ENCODE results near the gene PTPRN2.

PTPRN2 gene

GRCh38 chr7:158546214-158546613 lies 41.4 kb downstream of the PTPRN2 start:
- Histone ChIP-seq H3K79me1 (ENCODE audit: low read length) (no peaks in the 10 kb centered on the region), H4K8ac (ENCODE audit: low read depth, low read length) (no peak overlapping the region), H2BK120ac (ENCODE audit: low read depth, low read length) (no peak overlapping the region), H3K4me3 (ENCODE audit: low read length) (no peak overlapping the region), H3K27ac (ENCODE audit: low read depth, low read length) (no peak overlapping the region), H3K4ac (ENCODE audit: low read depth, low read length) (no peak overlapping the region), H3K36me3 (ENCODE audit: control insufficient read depth, insufficient read depth, low read length) (no peaks in the 10 kb centered on the region), H3K27me3 (ENCODE audit: insufficient read depth, low read length, poor library complexity) (no peaks in the 10 kb centered on the region), H3K79me2 (ENCODE audit: control insufficient read depth, insufficient read depth, low read length) (no peaks in the 10 kb centered on the region), H3K18ac (ENCODE audit: low read length) (no peak overlapping the region), H3K23ac (ENCODE audit: low read length) (no peak overlapping the region), H4K5ac (ENCODE audit: low read length) (no peak overlapping the region), H2BK5ac (ENCODE audit: low read length) (no peak overlapping the region), H3K4me2 (ENCODE audit: low read length) (no peak overlapping the region), H2BK15ac (replicated peaks; ENCODE audit: low read depth) (no peak overlapping the region), H3K4me1 (ENCODE audit: control insufficient read depth, low read depth, low read length) (no peaks in the 10 kb centered on the region), H3K56ac (ENCODE audit: low read length) (no peak overlapping the region), H3K9ac (ENCODE audit: low read length) (no peak overlapping the region), H2AK5ac (ENCODE audit: low read length) (no peak overlapping the region)
- WGBS (ENCODE audit: extremely low coverage, insufficient coverage, low lambda C conversion rate), result no CpG with 5 or more reads among the region's 16 CpGs
- DNase-seq, result no peak

- Histone ChIP-seq H2BK120ac (ENCODE audit: low read depth, low read length) (no peak overlapping the region), H4K5ac (ENCODE audit: low read length) (no peak overlapping the region), H3K79me2 (ENCODE audit: control insufficient read depth, insufficient read depth, low read length) (no peaks in the 10 kb centered on the region), H4K8ac (ENCODE audit: low read depth, low read length) (no peak overlapping the region), H3K36me3 (ENCODE audit: control insufficient read depth, insufficient read depth, low read length) (no peaks in the 10 kb centered on the region), H3K27me3 (ENCODE audit: insufficient read depth, low read length, poor library complexity) (no peaks in the 10 kb centered on the region), H3K4ac (ENCODE audit: low read depth, low read length) (no peak overlapping the region), H2AK5ac (ENCODE audit: low read length) (no peak overlapping the region), H3K27ac (ENCODE audit: low read depth, low read length) (no peak overlapping the region), H3K23ac (ENCODE audit: low read length) (no peak overlapping the region), H3K79me1 (ENCODE audit: low read length) (no peaks in the 10 kb centered on the region), H2BK15ac (replicated peaks; ENCODE audit: low read depth) (no peak overlapping the region), H3K4me1 (ENCODE audit: control insufficient read depth, low read depth, low read length) (no peaks in the 10 kb centered on the region), H3K56ac (ENCODE audit: low read length) (no peak overlapping the region), H2BK5ac (ENCODE audit: low read length) (no peak overlapping the region), H3K9ac (ENCODE audit: low read length) (no peak overlapping the region), H3K4me3 (ENCODE audit: low read length) (no peak overlapping the region), H3K4me2 (ENCODE audit: low read length) (no peak overlapping the region), H3K18ac (ENCODE audit: low read length) (no peak overlapping the region)
- no peak for DNase-seq
- WGBS (ENCODE audit: extremely low coverage, insufficient coverage, low lambda C conversion rate), result no CpG with 5 or more reads among the region's 8 CpGs
Measured at GRCh38 chr7:158544708-158545107, 42.9 kb downstream of the PTPRN2 start.

GRCh38 chr7:158543840-158544239 lies 43.8 kb downstream of the PTPRN2 start:
- H3K4me1 ChIP-seq (ENCODE audit: control insufficient read depth, low read depth, low read length), result no peaks in the 10 kb centered on the region
- WGBS (ENCODE audit: extremely low coverage, insufficient coverage, low lambda C conversion rate), result no CpG with 5 or more reads among the region's 11 CpGs
- no peak overlapping the region for H3K56ac ChIP-seq (ENCODE audit: low read length)
- no peak overlapping the region for H3K27ac ChIP-seq (ENCODE audit: low read depth, low read length)
- no peak overlapping the region for H3K4me3 ChIP-seq (ENCODE audit: low read length)
- H2AK5ac ChIP-seq (ENCODE audit: low read length), result no peak overlapping the region
- no peak overlapping the region for H3K23ac ChIP-seq (ENCODE audit: low read length)
- DNase-seq, result no peak
- no peak overlapping the region for H4K8ac ChIP-seq (ENCODE audit: low read depth, low read length)
- no peak overlapping the region for H3K9ac ChIP-seq (ENCODE audit: low read length)
- H3K27me3 ChIP-seq (ENCODE audit: insufficient read depth, low read length, poor library complexity), result no peaks in the 10 kb centered on the region
- no peak overlapping the region for H4K5ac ChIP-seq (ENCODE audit: low read length)
- H3K79me1 ChIP-seq (ENCODE audit: low read length), result no peaks in the 10 kb centered on the region
- no peaks in the 10 kb centered on the region for H3K36me3 ChIP-seq (ENCODE audit: control insufficient read depth, insufficient read depth, low read length)
- H3K4ac ChIP-seq (ENCODE audit: low read depth, low read length), result no peak overlapping the region
- H3K18ac ChIP-seq (ENCODE audit: low read length), result no peak overlapping the region
- no peak overlapping the region for H2BK15ac ChIP-seq (replicated peaks; ENCODE audit: low read depth)
- no peak overlapping the region for H2BK5ac ChIP-seq (ENCODE audit: low read length)
- no peak overlapping the region for H2BK120ac ChIP-seq (ENCODE audit: low read depth, low read length)
- no peak overlapping the region for H3K4me2 ChIP-seq (ENCODE audit: low read length)
- H3K79me2 ChIP-seq (ENCODE audit: control insufficient read depth, insufficient read depth, low read length), result no peaks in the 10 kb centered on the region

- DNase-seq, result no peak
- H3K56ac ChIP-seq (ENCODE audit: low read length), result no peak overlapping the region
- no peak overlapping the region for H3K27ac ChIP-seq (ENCODE audit: low read depth, low read length)
- H3K4me1 ChIP-seq (ENCODE audit: control insufficient read depth, low read depth, low read length), result no peaks in the 10 kb centered on the region
- no peak overlapping the region for H4K8ac ChIP-seq (ENCODE audit: low read depth, low read length)
- H3K79me2 ChIP-seq (ENCODE audit: control insufficient read depth, insufficient read depth, low read length), result no peaks in the 10 kb centered on the region
- no peak overlapping the region for H3K23ac ChIP-seq (ENCODE audit: low read length)
- WGBS (ENCODE audit: extremely low coverage, insufficient coverage, low lambda C conversion rate), result no CpG with 5 or more reads among the region's 19 CpGs
- H2BK15ac ChIP-seq (replicated peaks; ENCODE audit: low read depth), result no peak overlapping the region
- H2AK5ac ChIP-seq (ENCODE audit: low read length), result no peak overlapping the region
- no peaks in the 10 kb centered on the region for H3K36me3 ChIP-seq (ENCODE audit: control insufficient read depth, insufficient read depth, low read length)
- H3K4me2 ChIP-seq (ENCODE audit: low read length), result no peak overlapping the region
- H2BK5ac ChIP-seq (ENCODE audit: low read length), result no peak overlapping the region
- no peak overlapping the region for H3K4me3 ChIP-seq (ENCODE audit: low read length)
- no peak overlapping the region for H3K18ac ChIP-seq (ENCODE audit: low read length)
- no peak overlapping the region for H4K5ac ChIP-seq (ENCODE audit: low read length)
- no peaks in the 10 kb centered on the region for H3K27me3 ChIP-seq (ENCODE audit: insufficient read depth, low read length, poor library complexity)
- H3K9ac ChIP-seq (ENCODE audit: low read length), result no peak overlapping the region
- no peak overlapping the region for H2BK120ac ChIP-seq (ENCODE audit: low read depth, low read length)
- no peak overlapping the region for H3K4ac ChIP-seq (ENCODE audit: low read depth, low read length)
- no peaks in the 10 kb centered on the region for H3K79me1 ChIP-seq (ENCODE audit: low read length)
Measured at GRCh38 chr7:158542651-158543566, 44.7 kb downstream of the PTPRN2 start.

- no peaks in the 10 kb centered on the region for H3K36me3 ChIP-seq (ENCODE audit: control insufficient read depth, insufficient read depth, low read length)
- WGBS (ENCODE audit: extremely low coverage, insufficient coverage, low lambda C conversion rate), result no CpG with 5 or more reads among the region's 13 CpGs
- no peak overlapping the region for H3K9ac ChIP-seq (ENCODE audit: low read length)
- H2BK15ac ChIP-seq (replicated peaks; ENCODE audit: low read depth), result no peak overlapping the region
- H3K4me3 ChIP-seq (ENCODE audit: low read length), result no peak overlapping the region
- no peak overlapping the region for H3K23ac ChIP-seq (ENCODE audit: low read length)
- H3K56ac ChIP-seq (ENCODE audit: low read length), result no peak overlapping the region
- no peak overlapping the region for H2BK120ac ChIP-seq (ENCODE audit: low read depth, low read length)
- no peak overlapping the region for H3K4ac ChIP-seq (ENCODE audit: low read depth, low read length)
- H3K79me2 ChIP-seq (ENCODE audit: control insufficient read depth, insufficient read depth, low read length), result no peaks in the 10 kb centered on the region
- H3K27me3 ChIP-seq (ENCODE audit: insufficient read depth, low read length, poor library complexity), result no peaks in the 10 kb centered on the region
- H3K27ac ChIP-seq (ENCODE audit: low read depth, low read length), result no peak overlapping the region
- no peak overlapping the region for H4K8ac ChIP-seq (ENCODE audit: low read depth, low read length)
- DNase-seq, result no peak
- H3K4me2 ChIP-seq (ENCODE audit: low read length), result no peak overlapping the region
- no peak overlapping the region for H4K5ac ChIP-seq (ENCODE audit: low read length)
- no peak overlapping the region for H3K18ac ChIP-seq (ENCODE audit: low read length)
- no peaks in the 10 kb centered on the region for H3K79me1 ChIP-seq (ENCODE audit: low read length)
- H2BK5ac ChIP-seq (ENCODE audit: low read length), result no peak overlapping the region
- H3K4me1 ChIP-seq (ENCODE audit: control insufficient read depth, low read depth, low read length), result peaks cover 3% of the 10 kb centered on the region
- H2AK5ac ChIP-seq (ENCODE audit: low read length), result no peak overlapping the region
Measured at GRCh38 chr7:158541346-158542010, 46.1 kb downstream of the PTPRN2 start.
